GM19395 (cell line): ENCODE data around the gene ASIC1.

Source experiments
- ATAC-seq: cut with Tn5 transposase; IDR thresholded peaks from one replicate; pipeline ENCODE4 v1.9.1; 2021; ENCODE audit warnings: mild to moderate bottlenecking, moderate library complexity; ENCODE audit not compliant: unreplicated experiment

The ASIC1 gene

DNA sequence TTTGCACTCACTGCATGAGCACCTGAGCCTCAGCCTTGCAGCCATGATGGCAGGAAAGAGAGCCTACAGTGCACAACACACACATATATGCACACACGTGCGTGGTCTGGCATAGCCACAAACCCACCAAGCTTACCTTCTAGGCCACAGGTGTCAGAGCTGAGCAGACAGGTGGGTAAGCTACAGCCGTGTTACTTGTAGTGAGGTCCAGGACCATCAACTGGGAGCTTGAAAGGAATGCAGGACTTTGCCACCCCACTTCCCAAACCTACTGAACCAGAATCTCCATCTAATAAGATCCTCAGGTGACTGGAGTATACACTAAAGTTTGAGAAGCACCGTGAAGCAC is 2.7 kb downstream of the ASIC1 start:
- no peak for ATAC-seq

DNA sequence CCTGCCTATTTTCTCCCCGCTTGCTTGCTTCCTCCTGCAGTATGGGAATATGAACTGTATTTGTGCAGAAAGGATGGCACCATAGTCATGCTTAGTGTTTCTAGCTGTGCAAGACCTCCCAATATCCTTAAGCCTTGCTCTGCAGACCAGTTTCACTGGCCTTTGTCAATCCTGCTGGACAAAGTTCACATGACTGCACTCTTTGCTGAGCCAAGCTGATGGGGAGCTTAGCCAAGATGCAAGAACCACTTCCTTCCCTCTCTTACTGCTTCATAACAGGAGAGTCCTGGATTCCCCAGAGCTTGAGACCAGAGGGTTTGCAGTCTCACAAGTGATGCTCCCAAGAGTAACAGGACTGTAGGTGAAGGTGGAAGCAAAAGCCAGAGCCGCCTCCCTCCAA is 3.8 kb downstream of the ASIC1 start:
- no peak for ATAC-seq

DNA sequence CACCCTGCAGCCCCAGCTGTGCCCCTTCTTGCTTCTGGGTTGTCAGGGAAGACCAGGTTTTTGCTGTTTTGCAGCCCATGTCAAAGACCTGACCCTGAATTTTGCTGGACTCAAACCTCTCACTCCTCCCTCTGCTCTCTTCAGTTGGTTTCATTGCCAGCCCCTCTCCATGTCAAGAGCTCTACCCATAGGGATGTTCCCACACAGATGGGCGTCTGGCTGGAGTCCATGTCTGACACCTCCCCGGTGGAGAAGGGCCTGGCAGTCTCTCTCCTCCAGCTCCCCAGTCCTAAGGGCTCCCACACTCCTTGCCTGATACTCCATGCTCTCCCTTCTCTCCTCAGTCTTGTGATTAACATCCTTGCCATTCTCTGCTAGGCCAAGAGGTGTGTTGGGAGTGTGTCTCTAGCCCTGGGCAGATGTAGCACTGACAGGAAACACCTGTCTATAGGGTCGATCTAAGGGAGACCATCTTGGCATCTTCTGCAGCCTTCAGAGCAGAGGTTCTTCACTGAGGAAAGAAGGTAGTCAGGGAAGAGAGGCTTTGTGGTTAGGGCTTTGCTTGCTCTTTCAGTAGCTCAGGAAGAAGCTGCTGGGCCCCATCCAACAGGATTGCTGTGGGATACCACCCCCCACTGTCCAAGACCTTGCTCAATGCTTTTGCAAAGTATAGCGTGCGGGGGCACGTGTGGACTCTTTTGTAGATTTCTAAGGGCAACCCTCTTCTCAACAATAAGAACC is 4.7 kb downstream of the ASIC1 start:
- ATAC-seq, result no peak

DNA sequence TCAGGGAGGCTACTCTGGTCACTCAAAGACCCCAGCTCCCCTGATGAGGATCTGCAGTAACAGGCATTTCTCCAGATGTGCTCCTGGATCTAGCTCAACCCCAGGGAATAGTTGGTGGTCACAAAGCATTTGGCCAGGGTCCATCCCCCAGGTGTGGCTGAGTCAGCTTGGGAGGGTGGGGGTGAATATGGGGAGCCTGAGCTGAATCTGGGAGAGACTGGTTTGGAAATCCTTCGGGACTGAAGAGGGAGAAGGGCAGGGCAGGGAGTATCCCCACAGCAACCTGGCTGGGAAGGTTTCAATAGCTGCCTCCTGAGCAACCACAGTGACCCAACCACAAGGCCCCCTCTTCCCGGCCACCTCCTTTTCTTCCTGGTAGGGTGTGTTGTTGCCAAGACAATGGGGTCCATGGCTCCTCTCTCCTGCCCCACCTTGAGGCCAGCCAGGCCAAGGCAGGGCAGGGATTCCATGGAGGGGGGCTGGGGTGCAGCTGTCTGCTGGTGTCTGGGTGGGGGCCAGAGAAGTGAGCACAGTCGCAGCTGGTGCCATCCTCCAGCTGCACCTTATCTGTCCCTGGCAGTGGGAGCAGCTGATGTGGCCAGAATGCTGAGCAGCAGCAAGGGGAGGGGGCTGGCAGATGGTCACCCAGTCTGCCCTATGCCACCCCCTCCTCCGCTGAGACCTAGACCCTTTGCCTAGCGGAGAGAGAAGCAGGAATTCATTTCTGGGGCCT is 5.5 kb downstream of the ASIC1 start:
- no peak for ATAC-seq

DNA sequence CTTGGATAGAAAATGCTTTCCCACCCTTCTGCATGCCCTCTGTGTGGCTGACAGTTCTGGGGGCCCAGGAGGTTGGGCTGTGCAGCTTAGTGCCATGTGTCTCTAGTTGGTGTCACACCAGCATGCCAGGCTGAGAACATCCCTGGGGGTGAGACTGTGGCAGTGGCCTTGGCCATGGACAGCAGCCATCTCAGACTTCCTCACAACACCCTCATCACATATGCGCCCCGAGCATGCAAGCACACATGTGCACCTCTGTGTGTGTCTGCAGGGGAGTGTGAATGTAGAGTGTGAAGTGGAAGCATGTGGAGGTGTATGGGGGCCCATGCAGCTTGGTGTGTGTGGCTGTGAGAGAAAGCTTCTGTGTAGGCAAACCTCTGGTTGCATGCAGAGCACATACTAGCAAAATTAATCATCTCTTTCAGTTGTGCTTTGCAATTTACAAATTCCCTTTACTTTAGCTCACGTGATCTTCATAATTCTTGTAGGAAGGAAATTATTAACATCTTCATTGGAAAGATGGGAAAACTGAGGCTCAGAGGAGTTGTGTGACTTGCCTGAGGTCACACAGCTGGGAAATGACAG is 8.4 kb downstream of the ASIC1 start:
- no peak for ATAC-seq

DNA sequence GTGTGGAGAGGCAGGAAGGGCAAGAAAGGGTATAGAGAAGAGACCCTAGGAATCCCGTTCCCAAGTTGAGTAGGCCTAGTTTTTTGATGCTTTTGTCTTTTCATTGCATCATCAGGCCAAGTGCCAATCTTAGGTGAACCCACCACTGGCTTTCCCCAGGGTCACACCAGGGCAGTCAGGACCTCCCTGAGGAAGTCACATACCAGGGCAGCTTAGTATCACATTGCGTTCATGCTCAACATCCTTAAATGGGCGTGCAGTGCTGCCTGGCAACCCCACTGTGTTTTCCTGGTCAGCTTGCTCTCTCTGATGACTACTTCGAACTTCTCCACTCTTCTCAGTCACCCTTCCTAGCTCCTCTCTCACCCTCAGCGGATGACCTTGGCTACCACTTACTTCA is 9.0 kb downstream of the ASIC1 start:
- ATAC-seq, result no peak

DNA sequence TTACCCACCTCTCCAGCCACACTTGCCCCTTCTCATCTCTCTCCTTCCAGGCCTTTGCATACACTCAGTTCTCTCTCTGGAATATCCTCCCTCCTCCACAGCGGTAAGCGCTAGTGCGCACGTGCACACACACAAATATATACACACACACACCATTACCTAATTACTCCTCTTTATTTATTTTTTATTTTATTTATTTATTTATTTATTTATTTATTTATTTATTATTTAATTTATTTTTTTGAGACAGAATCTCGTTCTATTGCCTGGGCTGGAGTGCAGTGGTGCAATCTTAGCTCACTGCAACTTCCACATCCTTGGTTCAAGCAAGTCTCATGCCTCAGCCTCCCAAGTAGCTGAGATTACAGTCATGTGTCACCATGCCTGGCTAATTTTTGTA is 11.7 kb downstream of the ASIC1 start:
- no peak for ATAC-seq

DNA sequence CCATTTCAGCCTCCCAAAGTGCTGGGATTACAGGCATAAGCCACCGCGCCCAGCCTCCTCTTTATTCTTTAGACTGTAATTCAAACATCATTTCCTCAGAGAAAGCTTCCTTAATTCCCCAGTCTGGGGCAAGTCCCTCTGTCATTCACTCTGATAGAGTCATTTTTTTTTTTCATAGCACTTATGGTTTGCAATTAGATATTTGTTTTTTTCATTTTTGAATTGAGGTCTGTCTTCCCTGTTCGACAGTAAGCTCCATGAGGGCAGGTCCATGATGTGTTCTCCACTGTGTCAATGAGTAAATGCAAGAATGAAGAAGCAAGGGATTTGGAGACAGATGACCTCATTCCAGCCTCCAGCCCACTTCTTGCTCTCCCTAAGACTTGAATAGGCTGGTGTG is 12.1 kb downstream of the ASIC1 start:
- no peak for ATAC-seq

DNA sequence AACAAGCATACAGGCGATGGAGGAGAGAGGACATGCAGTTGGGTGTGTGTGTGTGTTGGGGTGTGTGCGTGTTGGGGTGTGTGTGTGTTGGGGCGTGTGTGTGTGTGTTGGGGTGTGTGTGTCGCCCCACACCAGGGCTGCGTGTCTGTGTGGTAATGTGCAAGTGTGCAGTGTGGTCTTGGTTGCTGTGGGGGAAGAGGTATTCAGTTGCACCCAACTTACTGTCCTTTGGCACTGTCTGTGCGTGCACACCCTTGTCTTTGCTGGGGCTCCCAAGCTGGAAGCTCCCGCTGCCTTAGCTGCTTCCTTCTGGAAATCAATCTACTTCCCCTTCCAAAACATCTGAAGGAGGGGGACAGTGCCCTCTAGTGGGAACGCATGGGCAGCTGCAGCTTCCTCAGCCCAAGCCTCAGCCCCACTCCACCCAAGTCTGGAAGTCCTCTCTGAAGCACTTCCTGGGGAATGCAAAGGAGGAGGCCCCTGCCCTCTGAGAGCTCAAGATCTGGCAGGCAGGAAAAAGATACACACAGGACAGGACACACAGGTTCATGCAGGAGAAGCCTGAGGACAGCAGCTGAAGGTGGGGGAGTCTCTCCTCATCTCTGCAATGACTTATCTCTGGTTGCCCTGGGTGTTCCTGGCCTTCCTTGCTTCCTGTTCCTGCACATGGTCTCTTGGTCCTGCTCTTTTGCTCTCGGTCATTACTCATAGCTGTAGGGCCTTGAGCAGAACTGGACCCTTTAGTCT is 13.1 kb downstream of the ASIC1 start:
- no peak for ATAC-seq

DNA sequence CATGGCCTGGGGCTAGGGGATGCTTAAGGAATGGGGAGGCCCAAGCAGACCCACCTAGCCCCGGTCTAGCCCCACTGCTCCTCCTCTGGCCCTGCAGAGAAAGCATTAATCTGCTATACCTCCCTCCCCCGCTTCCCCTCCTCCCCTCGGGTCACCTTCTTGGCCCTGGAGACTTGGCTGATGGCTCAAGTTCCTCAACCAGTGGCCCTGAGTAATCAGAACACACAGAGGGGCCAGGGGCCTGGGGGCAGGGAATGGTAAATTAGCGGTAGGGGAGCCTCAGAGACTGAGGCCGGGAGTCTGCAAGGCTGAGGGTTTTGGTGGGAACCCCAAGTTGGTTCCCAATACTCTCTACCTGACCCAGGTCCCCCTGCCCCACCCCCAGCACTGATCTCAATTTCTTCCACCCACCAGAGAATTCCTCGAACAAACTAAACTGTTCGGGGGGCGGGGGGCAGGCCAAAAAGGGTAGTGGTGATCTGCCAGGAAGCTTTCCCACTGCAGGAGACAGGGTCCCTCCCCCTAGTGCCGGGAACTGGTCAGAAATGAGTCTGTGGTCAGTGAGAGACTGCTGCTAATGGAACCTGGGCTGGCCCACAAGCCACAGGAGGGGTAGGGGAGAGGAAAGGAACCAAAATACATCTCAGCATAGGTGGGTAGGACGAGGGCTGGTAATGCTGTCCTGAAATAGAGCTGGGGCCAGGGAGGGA is 15.0 kb downstream of the ASIC1 start:
- no peak for ATAC-seq

DNA sequence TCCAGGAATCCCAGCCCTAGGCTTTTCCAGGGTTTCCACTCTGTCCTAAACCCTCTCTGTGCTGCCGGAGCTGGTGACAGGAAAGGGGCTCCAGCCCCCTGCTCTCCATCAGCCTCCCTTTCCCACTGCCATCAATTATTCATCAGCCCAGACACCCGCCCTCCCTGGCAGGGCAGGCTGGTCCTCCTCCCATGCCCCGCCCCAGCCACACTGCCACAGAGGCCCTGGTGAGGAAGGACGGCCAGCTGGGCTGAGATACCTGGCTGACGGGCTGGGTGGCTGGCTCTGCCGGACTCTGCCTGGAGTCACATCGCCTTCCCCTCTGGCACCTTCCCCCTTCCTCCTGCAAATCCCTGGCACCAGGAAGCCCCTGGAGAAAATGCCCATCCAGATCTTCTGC is 15.8 kb downstream of the ASIC1 start:
- no peak for ATAC-seq

DNA sequence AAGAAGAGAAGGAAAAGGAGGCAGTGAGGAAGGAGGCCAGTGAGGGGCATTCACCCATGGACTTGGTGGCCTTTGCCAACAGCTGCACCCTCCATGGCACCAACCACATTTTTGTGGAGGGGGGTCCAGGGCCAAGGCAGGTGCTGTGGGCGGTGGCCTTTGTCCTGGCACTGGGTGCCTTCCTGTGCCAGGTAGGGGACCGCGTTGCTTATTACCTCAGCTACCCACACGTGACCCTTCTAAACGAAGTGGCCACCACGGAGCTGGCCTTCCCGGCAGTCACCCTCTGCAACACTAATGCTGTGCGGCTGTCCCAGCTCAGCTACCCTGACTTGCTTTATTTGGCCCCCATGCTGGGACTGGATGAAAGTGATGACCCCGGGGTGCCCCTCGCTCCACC is 16.3 kb downstream of the ASIC1 start:
- no peak for ATAC-seq

DNA sequence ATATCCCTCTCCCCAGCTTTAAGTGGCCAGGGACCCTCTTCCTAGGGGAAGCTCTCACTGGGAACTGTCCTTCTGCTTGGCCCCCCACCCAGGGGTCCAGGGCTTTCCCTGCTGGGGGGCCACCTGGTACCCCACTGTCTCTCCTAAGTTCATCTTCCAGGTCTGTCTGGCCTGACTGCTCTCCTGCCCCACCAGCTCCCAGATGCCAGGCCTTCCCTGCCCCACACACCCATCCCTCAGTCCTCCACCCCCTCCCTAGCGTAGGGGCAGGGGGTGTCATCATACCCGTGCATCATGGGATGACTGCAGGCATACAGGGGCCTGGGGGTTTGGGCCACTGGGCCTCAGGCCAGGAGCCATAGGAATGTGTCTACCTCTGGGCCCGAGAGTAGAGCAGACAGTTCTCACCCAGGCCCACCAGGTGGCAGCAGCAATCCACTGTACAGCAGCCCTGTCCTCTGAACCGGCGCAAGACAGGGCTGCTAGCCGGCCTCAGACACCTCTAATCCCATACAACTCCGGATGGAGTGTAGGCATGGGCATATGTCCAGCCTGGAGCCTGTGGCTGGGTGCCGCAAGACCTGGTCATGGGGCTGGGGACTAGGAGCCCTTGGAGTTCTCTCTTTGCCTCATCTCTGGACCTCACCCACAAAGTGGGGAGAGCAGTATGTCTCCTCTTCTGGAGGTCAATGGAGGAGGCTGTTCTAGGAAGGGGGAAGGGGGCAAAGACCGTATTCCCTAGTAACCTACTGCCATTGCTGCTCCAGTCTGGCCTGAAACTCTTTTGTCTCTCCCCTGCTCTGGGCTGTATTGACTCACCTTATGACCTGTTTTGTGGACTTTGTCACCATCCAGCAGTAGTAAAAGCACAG is 17.8 kb downstream of the ASIC1 start:
- peak; percentile 76 for ATAC-seq

DNA sequence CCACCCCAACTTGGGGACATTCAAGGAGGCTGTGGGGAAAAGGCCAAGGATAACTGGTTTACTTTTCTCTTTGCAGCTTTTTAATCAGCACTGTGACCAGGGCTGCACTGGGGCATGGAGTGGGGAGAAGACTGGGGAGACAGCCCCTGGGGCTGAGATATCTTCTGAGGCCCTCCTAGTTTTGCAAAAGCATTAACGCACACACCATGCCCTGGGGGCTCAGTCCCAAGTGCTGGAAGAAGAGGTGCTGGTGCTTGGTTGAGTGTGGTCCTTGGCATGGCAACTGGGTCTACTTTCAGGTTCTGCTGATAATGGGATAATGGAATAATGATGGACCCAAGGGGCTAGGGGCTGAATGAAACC is 18.4 kb downstream of the ASIC1 start:
- ATAC-seq, result no peak

DNA sequence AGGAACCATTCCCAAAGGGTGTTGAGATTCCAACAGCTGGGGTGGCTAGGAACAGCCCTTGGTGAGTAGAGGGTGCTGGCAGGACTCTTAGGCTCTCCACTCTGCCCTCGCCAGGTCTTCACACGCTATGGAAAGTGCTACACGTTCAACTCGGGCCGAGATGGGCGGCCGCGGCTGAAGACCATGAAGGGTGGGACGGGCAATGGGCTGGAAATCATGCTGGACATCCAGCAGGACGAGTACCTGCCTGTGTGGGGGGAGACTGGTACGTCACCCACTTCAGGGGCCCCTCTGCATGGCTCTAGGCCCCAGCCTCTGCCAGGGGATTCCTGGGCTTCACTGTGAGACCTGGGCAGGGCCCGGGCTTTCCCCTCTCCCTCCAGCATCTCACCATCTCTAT is 19.7 kb downstream of the ASIC1 start:
- ATAC-seq, result no peak

DNA sequence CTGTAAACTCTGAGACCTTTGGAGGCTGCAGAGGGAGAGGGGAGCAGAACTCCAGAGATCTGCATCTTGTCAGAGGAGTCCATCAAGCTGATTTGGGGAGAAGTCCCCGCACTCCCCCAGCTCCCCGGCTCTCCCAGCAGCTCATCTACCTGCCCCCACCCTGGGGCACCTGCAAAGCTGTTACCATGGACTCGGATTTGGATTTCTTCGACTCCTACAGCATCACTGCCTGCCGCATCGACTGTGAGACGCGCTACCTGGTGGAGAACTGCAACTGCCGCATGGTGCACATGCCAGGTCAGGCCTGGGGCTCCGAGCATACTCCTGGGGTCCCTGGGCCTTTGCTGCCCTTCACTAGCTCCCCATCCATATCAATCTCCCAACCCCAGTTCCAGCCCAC is 20.9 kb downstream of the ASIC1 start:
- ATAC-seq, result no peak

DNA sequence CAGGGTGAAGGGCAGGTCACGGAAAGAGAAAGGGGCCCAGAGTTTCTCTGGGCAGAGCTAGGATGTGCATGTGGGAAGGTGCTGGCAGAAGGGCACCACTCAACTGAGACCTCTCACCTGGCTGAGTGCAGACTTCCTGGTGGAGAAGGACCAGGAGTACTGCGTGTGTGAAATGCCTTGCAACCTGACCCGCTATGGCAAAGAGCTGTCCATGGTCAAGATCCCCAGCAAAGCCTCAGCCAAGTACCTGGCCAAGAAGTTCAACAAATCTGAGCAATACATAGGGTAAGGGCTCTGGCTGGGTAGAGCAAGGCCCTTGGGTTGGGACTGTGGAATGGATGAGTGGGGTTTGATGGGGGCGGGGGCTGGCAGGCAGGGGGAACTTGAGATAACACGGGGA is 22.4 kb downstream of the ASIC1 start:
- no peak for ATAC-seq

DNA sequence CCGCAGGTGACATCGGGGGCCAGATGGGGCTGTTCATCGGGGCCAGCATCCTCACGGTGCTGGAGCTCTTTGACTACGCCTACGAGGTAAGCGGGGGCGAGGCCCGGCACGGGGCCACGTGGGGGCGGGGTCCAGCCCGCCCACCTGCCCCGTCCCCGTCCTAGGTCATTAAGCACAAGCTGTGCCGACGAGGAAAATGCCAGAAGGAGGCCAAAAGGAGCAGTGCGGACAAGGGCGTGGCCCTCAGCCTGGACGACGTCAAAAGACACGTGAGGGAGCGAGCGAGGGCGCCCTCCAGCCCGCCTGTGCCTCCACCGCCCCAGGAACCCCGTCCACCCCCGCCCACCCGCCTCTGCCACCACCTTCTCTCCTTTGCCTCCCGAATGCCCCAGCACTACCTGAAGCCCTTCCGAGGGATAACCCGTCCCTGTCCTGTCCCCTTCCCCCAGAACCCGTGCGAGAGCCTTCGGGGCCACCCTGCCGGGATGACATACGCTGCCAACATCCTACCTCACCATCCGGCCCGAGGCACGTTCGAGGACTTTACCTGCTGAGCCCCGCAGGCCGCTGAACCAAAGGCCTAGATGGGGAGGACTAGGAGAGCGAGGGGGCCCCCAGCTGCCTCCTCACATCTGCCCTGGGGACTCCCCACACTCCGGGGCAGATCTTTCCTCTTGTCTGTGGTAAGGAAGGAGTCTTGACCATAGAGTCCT is 23.9 kb downstream of the ASIC1 start:
- no peak for ATAC-seq

DNA sequence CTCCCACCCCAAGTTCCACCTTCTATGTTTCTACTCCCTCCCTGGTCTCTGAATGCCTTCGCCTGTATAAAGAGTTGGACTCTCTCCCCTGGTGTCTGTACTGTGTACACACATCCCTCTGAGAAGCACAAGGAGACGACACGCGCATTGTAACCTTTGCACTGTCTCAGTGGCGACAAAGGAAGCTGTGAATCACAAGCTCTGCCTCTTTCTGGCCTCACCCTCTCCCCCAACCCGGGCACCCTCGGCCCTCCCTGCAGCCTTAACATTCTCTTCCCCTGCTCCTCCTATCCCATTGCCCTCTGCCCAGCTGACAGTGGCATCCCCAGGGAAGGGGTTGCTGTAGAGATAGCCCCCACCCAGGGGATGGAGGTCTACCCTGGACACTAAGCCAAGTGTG is 25.2 kb downstream of the ASIC1 start:
- ATAC-seq, result no peak

DNA sequence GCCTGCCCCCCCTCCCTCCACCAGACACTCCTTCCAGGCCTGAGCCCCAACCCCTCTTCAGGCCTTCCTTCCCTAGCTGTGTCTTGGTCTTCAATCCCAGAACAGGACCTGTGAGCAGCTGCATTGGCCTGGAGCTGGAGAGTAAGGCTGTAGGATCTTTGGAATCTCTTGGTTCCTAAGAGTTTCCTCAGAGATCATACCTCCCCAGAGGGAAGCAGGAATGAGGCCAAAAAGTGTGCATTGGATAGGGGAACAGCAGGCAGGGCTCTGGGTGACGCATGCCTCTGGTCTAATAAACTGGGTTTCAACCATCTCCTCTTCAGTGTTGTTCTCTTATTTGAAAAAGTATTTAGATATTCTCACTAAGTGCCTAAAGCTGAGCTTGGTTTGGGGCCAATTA is 25.9 kb downstream of the ASIC1 start:
- ATAC-seq, result no peak
